HEK293 (cell line): ENCODE measurements around the gene IGF1R.

Experiments used
- FEZF1 ChIP-seq: fragments of 450-650 bp; formaldehyde crosslinking; IDR thresholded peaks from 2 replicates; pipeline ENCODE4 v1.5.1; 2016; ENCODE audit warnings: missing biosample characterization, missing genetic modification characterization
- GLIS1 ChIP-seq: fragments of 450-650 bp; formaldehyde crosslinking; IDR thresholded peaks from 2 replicates; pipeline ENCODE4 v1.5.1; 2016; ENCODE audit warnings: missing biosample characterization, missing genetic modification characterization
- HIC1 ChIP-seq: fragments of 450-650 bp; formaldehyde crosslinking; IDR thresholded peaks from 2 replicates; pipeline ENCODE4 v1.5.1; 2016; ENCODE audit warnings: missing biosample characterization, missing genetic modification characterization
- IKZF3 ChIP-seq: fragments of 450-650 bp; IDR thresholded peaks from 2 replicates; pipeline ENCODE4 v1.5.0; 2018; ENCODE audit warnings: missing biosample characterization, mild to moderate bottlenecking, missing genetic modification characterization, moderate library complexity
- INSM2 ChIP-seq: fragments of 450-650 bp; formaldehyde crosslinking; IDR thresholded peaks from 2 replicates; pipeline ENCODE4 v1.5.1; 2016; ENCODE audit warnings: missing biosample characterization, missing genetic modification characterization
- KLF17 ChIP-seq: fragments of 450-650 bp; formaldehyde crosslinking; IDR thresholded peaks from 2 replicates; pipeline ENCODE4 v1.5.1; 2016; ENCODE audit warnings: missing biosample characterization, missing genetic modification characterization
- MEIS1 ChIP-seq: sonication (generic); formaldehyde crosslinking; IDR thresholded peaks from 2 replicates; pipeline ENCODE4 v1.8.1; 2022; ENCODE audit warnings: missing genetic modification reagents, mild to moderate bottlenecking, borderline replicate concordance
- OVOL3 ChIP-seq: fragments of 450-650 bp; formaldehyde crosslinking; IDR thresholded peaks from 2 replicates; pipeline ENCODE4 v1.5.1; 2016; ENCODE audit warnings: missing biosample characterization, missing genetic modification characterization
- PBX3 ChIP-seq: sonication (generic); formaldehyde crosslinking; IDR thresholded peaks from 2 replicates; pipeline ENCODE4 v1.8.1; 2022; ENCODE audit warnings: mild to moderate bottlenecking, moderate library complexity, missing genetic modification reagents
- PRDM6 ChIP-seq: fragments of 450-650 bp; formaldehyde crosslinking; IDR thresholded peaks from 2 replicates; pipeline ENCODE4 v1.5.1; 2017; ENCODE audit warnings: missing biosample characterization, missing genetic modification characterization
- SP3 ChIP-seq: fragments of 450-650 bp; formaldehyde crosslinking; IDR thresholded peaks from 2 replicates; pipeline ENCODE4 v1.5.1; 2016; ENCODE audit warnings: missing biosample characterization, missing genetic modification characterization
- YY1 ChIP-seq: fragments of 450-650 bp; formaldehyde crosslinking; IDR thresholded peaks from 2 replicates; pipeline ENCODE4 v1.5.1; 2018; ENCODE audit warnings: missing biosample characterization, missing genetic modification characterization
- ZBTB26 ChIP-seq: fragments of 450-650 bp; formaldehyde crosslinking; optimal IDR thresholded peaks from 2 replicates; pipeline ENCODE3; 2016; ENCODE audit warnings: missing biosample characterization, mild to moderate bottlenecking, missing genetic modification characterization
- ZEB2 ChIP-seq: fragments of 450-650 bp; formaldehyde crosslinking; IDR thresholded peaks from 2 replicates; pipeline ENCODE4 v1.5.1; 2016; ENCODE audit warnings: missing biosample characterization, missing genetic modification characterization
- ZFP37 ChIP-seq: fragments of 450-650 bp; formaldehyde crosslinking; IDR thresholded peaks from 2 replicates; pipeline ENCODE4 v1.5.1; 2016; ENCODE audit warnings: missing biosample characterization, missing genetic modification characterization
- ZIC2 ChIP-seq: fragments of 450-650 bp; formaldehyde crosslinking; IDR thresholded peaks from 2 replicates; pipeline ENCODE4 v1.5.1; 2016; ENCODE audit warnings: missing biosample characterization, missing genetic modification characterization
- ZNF155 ChIP-seq: fragments of 450-650 bp; formaldehyde crosslinking; IDR thresholded peaks from 2 replicates; pipeline ENCODE4 v1.5.1; 2016; ENCODE audit warnings: missing biosample characterization, missing genetic modification characterization
- ZNF488 ChIP-seq: fragments of 450-650 bp; formaldehyde crosslinking; IDR thresholded peaks from 2 replicates; pipeline ENCODE4 v1.5.1; 2016; ENCODE audit warnings: missing biosample characterization, missing genetic modification characterization
- ZNF510 ChIP-seq: fragments of 450-650 bp; formaldehyde crosslinking; IDR thresholded peaks from 2 replicates; pipeline ENCODE4 v1.5.1; 2018; ENCODE audit warnings: mild to moderate bottlenecking, missing genetic modification characterization, missing biosample characterization; ENCODE audit not compliant: insufficient replicate concordance
- ZNF558 ChIP-seq: fragments of 450-650 bp; formaldehyde crosslinking; IDR thresholded peaks from 2 replicates; pipeline ENCODE4 v1.5.1; 2016; ENCODE audit warnings: missing biosample characterization, missing genetic modification characterization
- ZNF560 ChIP-seq: fragments of 450-650 bp; formaldehyde crosslinking; IDR thresholded peaks from 2 replicates; pipeline ENCODE4 v1.5.1; 2017; ENCODE audit warnings: missing biosample characterization, missing genetic modification characterization, borderline replicate concordance
- ZNF600 ChIP-seq: fragments of 450-650 bp; formaldehyde crosslinking; IDR thresholded peaks from 2 replicates; pipeline ENCODE4 v1.5.1; 2016; ENCODE audit warnings: missing biosample characterization, missing genetic modification characterization
- ZNF626 ChIP-seq: fragments of 450-650 bp; sonication (Bioruptor Pico); formaldehyde crosslinking; IDR thresholded peaks from 2 replicates; pipeline ENCODE4 v1.5.1; 2018; ENCODE audit warnings: missing biosample characterization, missing genetic modification characterization, inconsistent platforms
- ZNF629 ChIP-seq: fragments of 450-650 bp; formaldehyde crosslinking; IDR thresholded peaks from 2 replicates; pipeline ENCODE4 v1.5.1; 2017; ENCODE audit warnings: missing biosample characterization, missing genetic modification characterization
- ZNF658 ChIP-seq: fragments of 450-650 bp; formaldehyde crosslinking; IDR thresholded peaks from 2 replicates; pipeline ENCODE4; 2016; ENCODE audit warnings: missing biosample characterization, missing genetic modification characterization
- ZNF660 ChIP-seq: fragments of 450-650 bp; IDR thresholded peaks from 2 replicates; pipeline ENCODE4 v1.5.1; 2018; ENCODE audit warnings: missing biosample characterization, mild to moderate bottlenecking, missing genetic modification characterization
- ZNF670 ChIP-seq: fragments of 450-650 bp; formaldehyde crosslinking; IDR thresholded peaks from 2 replicates; pipeline ENCODE4 v1.5.1; 2016; ENCODE audit warnings: missing biosample characterization, missing genetic modification characterization, low read depth
- ZNF707 ChIP-seq: fragments of 450-650 bp; formaldehyde crosslinking; IDR thresholded peaks from 2 replicates; pipeline ENCODE4 v1.5.1; 2016; ENCODE audit warnings: missing biosample characterization, missing genetic modification characterization
- ZNF785 ChIP-seq: fragments of 450-650 bp; formaldehyde crosslinking; IDR thresholded peaks from 2 replicates; pipeline ENCODE4 v1.5.1; 2016; ENCODE audit warnings: missing biosample characterization, missing genetic modification characterization
- ZNF843 ChIP-seq: fragments of 450-650 bp; formaldehyde crosslinking; IDR thresholded peaks from 2 replicates; pipeline ENCODE4 v1.5.1; 2016; ENCODE audit warnings: missing biosample characterization, missing genetic modification characterization

IGF1R gene

GRCh38 chr15:98727115-98728040 is 79.0 kb downstream of the IGF1R start (continued):
- TF ChIP-seq INSM2 (tag by site-specific recombination) (peak; percentile 51; the same call in 1 of the 2 replicates), ZNF560 (tag by site-specific recombination) (no peak), ZNF155 (no peak), HIC1 (tag by site-specific recombination) (peak; percentile 89), ZNF558 (no peak), ZBTB26 (tag by site-specific recombination) (no peak), ZFP37 (tag by site-specific recombination) (0 out of 2 replicates have a peak, but pooled peaks have one; percentile 32), ZNF626 (tag by site-specific recombination) (no peak), ZNF843 (no peak), ZNF660 (tag by site-specific recombination) (peak; percentile 38; the same call in 1 of the 2 replicates), ZNF785 (tag by site-specific recombination) (no peak), ZNF488 (no peak), ZEB2 (tag by site-specific recombination) (peak; percentile 92), SP3 (tag by site-specific recombination) (no peak), YY1 (tag by site-specific recombination) (no peak), FEZF1 (tag by site-specific recombination) (no peak), ZNF629 (tag by site-specific recombination) (peak; percentile 48), ZNF707 (no peak), GLIS1 (tag by site-specific recombination) (peak; percentile 89), ZNF658 (tag by site-specific recombination) (no peak), PRDM6 (peak; percentile 69), ZNF510 (tag by site-specific recombination) (no peak), KLF17 (tag by site-specific recombination) (no peak), MEIS1 (CRISPR knock-in tag) (no peak), ZIC2 (tag by site-specific recombination) (peak; percentile 75), IKZF3 (tag by site-specific recombination) (peak; percentile 48; the same call in 1 of the 2 replicates), OVOL3 (tag by site-specific recombination) (no peak), PBX3 (CRISPR knock-in tag) (no peak), ZNF600 (tag by site-specific recombination) (peak; percentile 97), ZNF670 (tag by site-specific recombination) (no peak)
